NCI-H1436 treated with DMSO at 0.1 percent for 48 hours (cell line): ENCODE results near the gene VAMP8.
"Not testable (repeated sequence)": the region's sequence is repeated elsewhere in the genome, so short reads cannot be mapped to it uniquely, and the experiment has no call there.

ENCODE experiments used
- DNase-seq: peaks from one replicate; lab custom pipeline; 2025; lab: John Stamatoyannopoulos, UW

Gene VAMP8

DNA sequence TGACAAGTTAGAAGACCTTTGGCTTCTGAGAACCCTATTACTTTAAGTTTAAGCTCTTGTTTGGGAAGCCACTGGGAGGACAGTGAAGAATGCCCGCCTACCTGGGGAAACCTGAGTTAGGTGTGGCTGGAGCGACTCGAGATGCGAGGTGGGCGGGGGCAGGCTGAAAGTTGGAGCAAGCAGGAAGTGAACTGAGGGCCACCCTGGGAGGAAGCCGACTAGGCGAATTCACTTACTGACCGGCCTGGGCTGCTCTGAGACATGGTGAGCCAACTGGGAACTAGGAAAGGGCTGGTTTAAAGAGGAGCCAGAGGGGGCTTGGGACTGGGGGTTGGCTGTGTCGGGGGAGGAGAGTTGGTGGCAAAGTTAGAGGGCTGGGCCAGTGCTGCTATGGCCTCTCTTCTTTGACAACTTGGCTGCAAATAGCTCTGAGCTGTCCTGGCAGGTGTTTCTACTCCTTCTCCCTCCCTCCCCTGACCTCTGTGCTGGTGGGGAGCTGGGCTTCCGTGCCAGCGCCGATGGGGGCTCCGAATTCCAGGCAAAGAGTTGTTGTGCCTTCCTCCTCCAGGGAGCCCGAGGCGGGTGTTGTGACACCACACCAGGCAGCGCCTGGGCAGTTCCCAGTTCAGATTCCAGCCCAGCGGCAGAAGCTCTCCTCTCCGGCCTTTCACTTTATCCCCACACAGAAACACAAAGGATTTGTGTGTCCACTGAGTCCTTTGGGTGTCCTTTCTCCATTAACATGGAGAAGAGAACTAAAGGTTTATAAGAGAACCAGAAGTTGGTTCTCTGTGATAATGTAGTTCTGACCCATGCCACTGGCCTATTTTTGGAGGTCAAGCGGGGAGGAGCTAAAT lies at the start of gene VAMP8:
Gene VAMP8 (plus strand): TSS at position 201 of the 857 bp plus-strand sequence. CDS start 61 bp downstream, at position 262.
- DNase-seq: no peak

GRCh38 chr2:85527787-85528186 lies 49.6 kb upstream of the VAMP8 start:
- no peak for DNase-seq

DNA sequence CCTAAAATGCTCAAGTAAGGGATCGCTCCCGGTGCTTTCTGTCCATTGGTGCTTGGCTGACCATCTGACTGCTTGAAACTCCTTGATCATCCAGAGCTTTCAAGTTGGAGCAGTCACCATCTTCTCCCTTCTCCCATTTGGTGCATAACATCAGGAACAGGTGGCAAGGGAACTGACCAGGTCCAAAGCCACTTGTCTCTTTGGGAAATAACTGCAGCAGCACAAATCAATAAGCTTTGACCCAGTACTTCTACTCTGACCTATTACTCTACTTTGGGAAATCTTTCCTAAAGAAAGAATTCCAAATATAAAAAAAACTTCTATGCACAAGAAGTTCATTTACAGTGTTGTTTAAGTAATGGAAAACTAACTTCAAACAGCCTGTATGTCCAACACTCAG lies 49.0 kb upstream of the VAMP8 start:
- no peak for DNase-seq

- DNase-seq: no peak
These were observed 47.6 kb upstream of the VAMP8 start for GRCh38 chr2:85529809-85530208.

DNA sequence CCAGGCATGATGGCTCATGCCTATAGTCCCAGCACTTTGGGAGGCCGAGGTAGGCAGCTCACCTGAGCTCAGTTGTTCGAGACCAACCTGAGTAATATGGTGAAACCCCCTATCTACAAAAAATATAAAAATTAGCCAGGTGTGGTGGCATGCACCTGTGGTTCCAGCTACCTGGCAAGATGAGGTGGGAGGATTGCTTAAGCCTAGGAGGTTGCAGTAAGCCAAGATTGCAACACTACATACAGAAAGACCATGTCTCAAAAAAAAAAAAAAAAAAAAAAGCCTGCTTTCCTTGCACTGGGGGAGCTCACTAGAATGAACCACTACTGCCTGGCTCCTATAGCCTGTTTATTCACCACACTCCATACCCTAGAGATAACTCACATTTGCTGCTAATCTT lies 45.8 kb upstream of the VAMP8 start:
- DNase-seq: no peak

- DNase-seq: no peak
These were observed 43.3 kb upstream of the VAMP8 start for GRCh38 chr2:85534099-85534498.

- DNase-seq: no peak
These were observed 42.5 kb upstream of the VAMP8 start for GRCh38 chr2:85534881-85535280.

- DNase-seq: no peak
These were observed 40.9 kb upstream of the VAMP8 start for GRCh38 chr2:85536479-85536878.

GRCh38 chr2:85537600-85538506 lies 39.5 kb upstream of the VAMP8 start:
- DNase-seq: no peak

DNA sequence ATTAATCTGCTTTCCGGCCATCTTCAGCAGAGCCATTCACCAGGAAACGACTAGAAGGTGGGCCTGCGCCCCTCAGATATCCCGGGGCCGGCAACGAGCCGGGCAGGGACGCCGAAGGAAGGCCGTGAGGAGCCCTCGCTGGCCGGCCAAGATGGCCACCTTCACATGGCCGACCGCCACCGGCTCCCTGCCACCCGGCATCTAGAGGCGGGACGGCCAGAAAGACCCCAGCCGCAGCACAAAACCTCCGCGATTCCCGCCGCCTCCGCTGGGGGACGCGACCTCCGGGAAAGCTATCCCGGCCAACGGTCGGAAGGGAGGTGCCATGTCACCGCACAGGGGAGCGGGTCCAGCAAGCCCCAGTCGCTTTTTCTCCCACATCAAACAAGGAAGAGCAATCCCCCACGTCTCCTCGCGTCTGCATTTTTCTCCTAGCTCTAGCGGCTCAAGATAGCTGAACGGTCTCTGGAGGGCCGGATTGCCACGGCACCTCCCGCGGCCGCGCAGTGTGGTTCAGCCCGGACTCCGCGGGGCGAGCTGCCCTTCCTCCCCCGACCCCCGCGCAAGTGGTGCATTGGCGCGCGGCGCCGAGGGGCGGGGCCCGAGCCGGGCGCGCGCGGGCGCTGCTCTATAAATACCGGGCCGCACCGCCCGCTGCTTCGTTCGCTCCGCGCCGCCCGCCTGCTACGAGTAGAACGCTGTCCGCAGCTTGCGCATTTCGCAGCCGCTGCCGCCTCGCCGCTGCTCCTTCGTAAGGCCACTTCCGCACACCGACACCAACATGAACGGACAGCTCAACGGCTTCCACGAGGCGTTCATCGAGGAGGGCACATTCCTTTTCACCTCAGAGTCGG lies 38.7 kb upstream of the VAMP8 start, which contains the start of gene MAT2A:
Gene MAT2A (plus strand): TSS at position 662 of the 854 bp plus-strand sequence. CDS start 120 bp downstream, at position 782.
- DNase-seq: peak; percentile 53

DNA sequence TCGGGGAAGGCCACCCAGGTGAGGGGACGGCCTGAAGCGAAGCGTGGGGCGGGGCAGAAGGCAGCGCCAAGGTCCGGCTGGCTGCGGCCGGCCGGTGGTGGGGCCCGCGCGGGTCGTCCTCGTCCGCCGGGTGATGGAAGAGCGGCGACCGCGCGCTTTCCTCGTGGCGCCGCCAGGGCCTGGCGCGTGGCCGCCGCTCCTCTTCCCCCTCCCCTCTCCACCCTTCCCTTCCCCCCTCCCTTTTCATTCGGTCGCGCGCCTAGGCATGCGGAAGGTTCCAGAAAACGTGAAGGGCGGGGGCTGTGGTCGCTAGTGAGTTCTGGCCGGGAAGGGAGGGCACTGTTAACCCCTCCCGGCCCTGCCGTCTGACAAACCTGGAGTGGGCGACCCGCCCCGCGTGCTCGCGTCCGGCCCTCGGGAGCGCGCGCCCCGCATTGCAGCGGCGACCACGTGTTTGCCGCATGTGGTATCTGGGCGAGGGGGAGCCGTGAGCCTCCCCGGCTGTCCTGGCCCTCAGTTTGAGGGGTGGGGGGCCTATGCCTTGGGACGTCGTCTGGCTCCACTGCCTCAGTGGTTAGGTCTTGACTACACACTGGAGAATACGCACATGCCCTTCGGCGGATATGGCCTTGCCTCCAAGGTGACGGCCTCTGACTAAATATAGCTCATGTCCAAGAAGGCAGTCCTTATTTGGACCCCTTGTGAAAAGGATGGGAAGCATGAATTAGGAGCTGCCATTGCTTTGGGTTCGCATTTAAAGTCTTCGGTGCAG lies 37.8 kb upstream of the VAMP8 start:
- DNase-seq: no peak

- DNase-seq: no peak
These were observed 37.2 kb upstream of the VAMP8 start for GRCh38 chr2:85540133-85540648.

GRCh38 chr2:85541262-85541661 lies 36.1 kb upstream of the VAMP8 start:
- DNase-seq: no peak

GRCh38 chr2:85541753-85542457 lies 35.5 kb upstream of the VAMP8 start:
- no peak for DNase-seq

GRCh38 chr2:85542777-85543176 lies 34.6 kb upstream of the VAMP8 start:
- no peak for DNase-seq

GRCh38 chr2:85544254-85544691 lies 33.1 kb upstream of the VAMP8 start:
- peak; percentile 74 for DNase-seq

DNA sequence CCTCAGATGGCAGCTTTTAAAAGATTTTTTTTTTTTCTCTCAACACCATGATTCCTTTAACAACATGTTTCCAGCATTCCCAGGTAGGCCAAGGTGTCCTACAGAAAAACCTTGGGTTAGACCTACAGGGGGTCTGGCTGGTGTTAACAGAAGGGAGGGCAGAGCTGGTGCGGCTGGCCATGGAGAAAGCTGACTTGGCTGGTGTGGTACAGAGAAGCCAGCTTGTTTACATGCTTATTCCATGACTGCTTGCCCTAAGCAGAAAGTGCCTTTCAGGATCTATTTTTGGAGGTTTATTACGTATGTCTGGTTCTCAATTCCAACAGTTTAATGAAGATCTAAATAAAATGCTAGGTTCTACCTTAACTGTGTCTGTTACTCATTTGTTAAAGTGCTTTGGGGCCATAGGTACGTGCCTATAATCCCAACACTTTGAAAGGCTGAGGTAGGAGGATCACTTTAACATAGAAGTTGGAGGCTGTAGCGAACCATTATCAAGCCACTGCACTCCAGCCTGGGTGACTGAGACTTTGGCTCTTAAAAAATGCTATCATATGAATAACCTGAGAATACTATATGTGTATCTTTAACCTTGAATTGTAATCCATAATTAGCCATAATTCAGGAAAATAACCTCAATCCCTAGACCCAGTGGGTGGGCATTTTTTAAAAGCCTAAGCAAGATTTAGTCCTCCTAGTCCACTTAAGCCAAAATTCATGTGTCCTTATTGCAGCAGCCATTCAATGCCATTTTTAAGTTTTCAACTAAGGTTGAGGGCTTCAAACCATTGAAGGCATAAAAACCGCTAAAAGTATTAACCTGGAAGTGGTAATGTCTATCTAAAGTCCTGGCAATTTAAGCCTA lies 32.2 kb upstream of the VAMP8 start:
- DNase-seq: not testable (repeated sequence)

- DNase-seq: no peak
These were observed 31.6 kb upstream of the VAMP8 start for GRCh38 chr2:85545780-85546240.
